HG03196 (cell line): Measurements from ENCODE around the gene RPP21.
"Not testable (repeated sequence)": the region's sequence is repeated elsewhere in the genome, so short reads cannot be mapped to it uniquely, and the experiment has no call there.

Experiments used
- ATAC-seq: cut with Tn5 transposase; IDR thresholded peaks from one replicate; pipeline ENCODE4 v1.9.1; 2021; ENCODE audit not compliant: unreplicated experiment

RPP21 gene

GRCh38 chr6:30369280-30369679, 24.3 kb downstream of the RPP21 start:
- not testable (repeated sequence) for ATAC-seq

GRCh38 chr6:30378290-30378937, 33.5 kb downstream of the RPP21 start:
- no peak for ATAC-seq

- ATAC-seq = no peak
Measured at GRCh38 chr6:30380464-30380863, 35.5 kb downstream of the RPP21 start.

- ATAC-seq = no peak
Measured at GRCh38 chr6:30386166-30386565, 41.2 kb downstream of the RPP21 start.

- ATAC-seq = no peak
Measured at GRCh38 chr6:30391240-30391639, 46.3 kb downstream of the RPP21 start.

- ATAC-seq = no peak
Measured at GRCh38 chr6:30394139-30394538, 49.2 kb downstream of the RPP21 start.
